ENCODE measurements around the gene TRIM2. TPM values are rescaled to one million over a fixed set of nuclear protein-coding genes. Genes with fewer than 3 reads are reported as not detected.

The TRIM2 gene
- total RNA-seq, 4 donors from 2014 or later, result 146 to 229 (median 192) TPM

DNA sequence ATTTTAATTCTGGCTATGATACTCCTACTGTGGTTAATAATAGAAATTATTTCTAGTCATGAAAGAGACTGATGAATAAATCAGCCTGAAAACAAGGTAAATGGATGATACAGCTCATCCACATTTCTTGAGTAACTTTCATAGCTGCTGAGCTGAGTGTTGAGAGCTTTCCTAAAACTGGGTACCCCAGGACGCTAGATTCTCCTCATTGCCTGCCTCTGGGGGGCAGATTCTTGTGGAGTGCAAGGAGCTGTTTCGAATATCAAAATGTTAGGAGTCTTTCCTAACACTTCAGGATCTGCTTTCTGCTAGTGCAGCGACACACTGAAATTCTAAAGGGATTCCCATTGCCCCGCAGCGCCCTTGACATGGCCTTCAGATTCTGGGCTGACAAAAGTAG, 142.3 kb downstream of the TRIM2 start:
- Histone ChIP-seq H3K4me3 (replicated peaks in 1 of 3) (no peak overlapping the region), H3K27ac (no peak overlapping the region), H3K27me3 (no peaks in the 10 kb centered on the region), H3K36me3 (no peaks in the 10 kb centered on the region), H3K9me3 (no peaks in the 10 kb centered on the region), H3K4me1 (peaks cover 4 to 13% of the 10 kb centered on the region in 2 donors)
- 83 to 88% methylated on average over 5 of the region's 5 CpGs for WGBS, 2 donors
- DNase-seq, result no peak
- intact Hi-C loops (cut with DNase I), result loop anchor here (10.0 kb wide), 1 partner anchor 118 kb away; the partner anchor contains the start of gene TMEM131L
- TF ChIP-seq POLR2A (IDR thresholded peaks at IDR 0.05), result no peak
- TF ChIP-seq, protein P1, sequence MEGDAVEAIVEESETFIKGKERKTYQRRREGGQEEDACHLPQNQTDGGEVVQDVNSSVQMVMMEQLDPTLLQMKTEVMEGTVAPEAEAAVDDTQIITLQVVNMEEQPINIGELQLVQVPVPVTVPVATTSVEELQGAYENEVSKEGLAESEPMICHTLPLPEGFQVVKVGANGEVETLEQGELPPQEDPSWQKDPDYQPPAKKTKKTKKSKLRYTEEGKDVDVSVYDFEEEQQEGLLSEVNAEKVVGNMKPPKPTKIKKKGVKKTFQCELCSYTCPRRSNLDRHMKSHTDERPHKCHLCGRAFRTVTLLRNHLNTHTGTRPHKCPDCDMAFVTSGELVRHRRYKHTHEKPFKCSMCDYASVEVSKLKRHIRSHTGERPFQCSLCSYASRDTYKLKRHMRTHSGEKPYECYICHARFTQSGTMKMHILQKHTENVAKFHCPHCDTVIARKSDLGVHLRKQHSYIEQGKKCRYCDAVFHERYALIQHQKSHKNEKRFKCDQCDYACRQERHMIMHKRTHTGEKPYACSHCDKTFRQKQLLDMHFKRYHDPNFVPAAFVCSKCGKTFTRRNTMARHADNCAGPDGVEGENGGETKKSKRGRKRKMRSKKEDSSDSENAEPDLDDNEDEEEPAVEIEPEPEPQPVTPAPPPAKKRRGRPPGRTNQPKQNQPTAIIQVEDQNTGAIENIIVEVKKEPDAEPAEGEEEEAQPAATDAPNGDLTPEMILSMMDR (IDR thresholded peaks at IDR 0.05), result no peak

DNA sequence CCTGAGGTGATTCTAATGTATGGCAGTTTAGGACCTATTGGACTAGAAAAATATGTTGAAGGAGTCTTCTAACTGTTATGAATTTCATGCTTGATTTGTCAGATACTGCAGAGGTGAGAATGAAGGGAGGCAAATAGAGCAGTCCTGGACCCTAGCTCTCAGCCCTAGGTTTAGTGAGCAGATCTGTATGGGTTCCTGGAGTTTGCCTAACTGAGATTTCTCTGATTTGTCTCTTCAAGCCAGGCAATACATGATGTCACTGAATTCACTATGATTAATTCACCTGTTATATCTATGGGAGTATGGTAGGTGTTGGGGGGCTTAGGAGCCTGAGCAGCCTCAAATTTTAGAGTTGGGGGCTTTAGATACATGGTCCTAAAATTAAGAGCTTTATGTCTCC, 142.9 kb downstream of the TRIM2 start:
- Histone ChIP-seq H3K4me3 (replicated peaks in 1 of 3) (no peak overlapping the region), H3K4me1 (peaks cover 4 to 8% of the 10 kb centered on the region in 2 donors), H3K36me3 (no peaks in the 10 kb centered on the region), H3K9me3 (no peaks in the 10 kb centered on the region), H3K27me3 (no peaks in the 10 kb centered on the region), H3K27ac (no peak overlapping the region)
- DNase-seq, result no peak
- intact Hi-C loops (cut with DNase I), result loop anchor here (10.0 kb wide), 1 partner anchor 118 kb away; the partner anchor contains the start of gene TMEM131L
- no peak for TF ChIP-seq POLR2A (IDR thresholded peaks at IDR 0.05)
- TF ChIP-seq, protein P1 (IDR thresholded peaks at IDR 0.05), result no peak

DNA sequence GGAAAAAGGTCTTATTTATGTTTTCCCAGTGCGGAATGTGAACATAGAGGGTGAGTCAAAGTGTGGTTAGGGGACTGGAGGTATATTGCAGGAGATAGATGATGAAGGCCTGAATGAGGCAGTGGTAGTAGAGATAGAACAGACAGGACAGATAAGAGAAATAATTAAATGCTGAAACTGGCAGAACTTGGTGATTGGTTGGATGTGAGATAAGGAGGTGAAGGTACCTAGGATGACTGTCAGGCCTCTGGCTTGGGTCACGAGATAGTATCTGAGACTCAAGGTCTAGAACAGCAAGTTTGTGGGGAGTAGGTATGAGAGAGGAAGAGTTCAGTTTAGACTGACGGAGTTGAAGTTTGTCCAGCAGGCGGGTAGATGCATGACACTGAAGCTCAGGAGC, 143.8 kb downstream of the TRIM2 start:
- WGBS, 2 donors, result 85 to 96% methylated on average over 4 of the region's 4 CpGs
- no peaks in the 10 kb centered on the region for H3K9me3 ChIP-seq
- no peak for DNase-seq
- no peaks in the 10 kb centered on the region for H3K36me3 ChIP-seq
- intact Hi-C loops (cut with DNase I), result loop anchor here (10.0 kb wide), 1 partner anchor 117 kb away; the partner anchor contains the start of gene TMEM131L
- H3K27ac ChIP-seq, result no peak overlapping the region
- no peaks in the 10 kb centered on the region for H3K27me3 ChIP-seq
- no peak overlapping the region for H3K4me3 ChIP-seq (replicated peaks in 1 of 3)
- no peak for TF ChIP-seq POLR2A (IDR thresholded peaks at IDR 0.05)
- TF ChIP-seq, protein P1 (IDR thresholded peaks at IDR 0.05), result no peak
- peaks cover 4 to 8% of the 10 kb centered on the region in 2 donors for H3K4me1 ChIP-seq

DNA sequence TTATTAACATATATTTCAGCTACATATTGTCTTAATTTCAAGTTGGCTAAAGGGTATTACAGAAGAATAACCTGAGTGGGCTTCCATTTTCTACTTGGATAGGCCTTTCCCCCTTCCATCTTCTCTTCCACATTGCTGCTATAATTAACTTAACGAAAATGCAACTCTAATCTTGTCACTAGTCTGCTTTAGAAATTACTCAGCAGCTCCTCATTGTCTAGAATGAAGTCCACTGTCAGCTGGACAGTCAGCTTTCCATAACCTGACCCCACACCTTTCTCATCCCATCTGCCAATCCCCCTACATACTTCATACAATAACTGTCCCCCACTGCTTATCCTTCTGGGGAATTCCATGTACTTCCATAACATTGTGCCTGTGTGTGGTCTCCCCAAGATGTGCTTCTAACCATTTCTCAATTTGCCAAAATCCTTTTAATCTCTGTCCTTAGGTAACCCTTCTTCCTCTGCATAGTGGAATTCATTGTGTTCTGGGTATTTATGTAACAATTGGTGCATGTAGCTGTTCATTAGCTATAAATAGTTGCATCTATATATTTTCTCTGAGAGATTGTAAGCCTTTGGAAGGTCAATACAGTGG, 145.1 kb downstream of the TRIM2 start:
- DNase-seq, result no peak
- intact Hi-C loops (cut with DNase I), result loop anchor here (10.0 kb wide), 1 partner anchor 115 kb away; the partner anchor contains the start of gene TMEM131L
- H3K9me3 ChIP-seq, result no peaks in the 10 kb centered on the region
- H3K27me3 ChIP-seq, result no peaks in the 10 kb centered on the region
- H3K36me3 ChIP-seq, result no peaks in the 10 kb centered on the region
- no peak overlapping the region for H3K27ac ChIP-seq
- H3K4me3 ChIP-seq (replicated peaks in 1 of 3), result no peak overlapping the region
- peaks cover 4 to 8% of the 10 kb centered on the region in 2 donors for H3K4me1 ChIP-seq
- 94 to 98% methylated on average over 1 of the region's 1 CpG for WGBS, 2 donors
- TF ChIP-seq, protein P1 (IDR thresholded peaks at IDR 0.05), result no peak
- no peak for TF ChIP-seq POLR2A (IDR thresholded peaks at IDR 0.05)

DNA sequence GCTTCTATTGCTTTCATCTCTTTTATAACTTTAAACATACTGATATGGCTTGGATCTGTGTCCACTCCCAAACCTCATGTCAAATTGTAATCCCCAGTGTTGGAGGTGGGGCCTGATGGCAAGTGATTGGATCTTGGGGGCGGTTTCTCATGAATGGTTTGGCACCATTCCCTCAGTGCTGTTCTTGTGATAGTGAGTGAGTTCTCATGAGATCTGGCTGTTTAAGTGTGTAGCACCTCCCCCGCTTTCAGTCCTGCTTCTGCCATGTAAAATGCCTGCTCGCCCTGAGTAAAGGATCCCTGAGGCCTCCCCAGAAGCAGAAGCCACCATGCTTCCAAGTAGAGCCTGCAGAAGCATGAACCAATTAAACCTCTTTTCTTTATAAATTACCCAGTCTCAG, 157.9 kb downstream of the TRIM2 start:
- WGBS, 2 donors, result 45 to 49% methylated on average over 3 of the region's 3 CpGs
- Histone ChIP-seq H3K36me3 (no peaks in the 10 kb centered on the region), H3K27ac (no peak overlapping the region), H3K9me3 (no peaks in the 10 kb centered on the region), H3K4me3 (replicated peaks in 1 of 3) (no peak overlapping the region), H3K4me1 (peaks cover 0 to 4% of the 10 kb centered on the region in 2 donors), H3K27me3 (no peaks in the 10 kb centered on the region)
- intact Hi-C loops (cut with DNase I), result no loop called here
- DNase-seq, result peak; percentile 66 to 68
- TF ChIP-seq, protein P1 (IDR thresholded peaks at IDR 0.05), result no peak

Data from thyroid gland (tissue), 4 donors.